ENCODE measurements around the gene FAM163B.

FAM163B gene

GRCh38 chr9:133653638-133654037, 44.4 kb upstream of the FAM163B start:
- TF ChIP-seq, protein P1, sequence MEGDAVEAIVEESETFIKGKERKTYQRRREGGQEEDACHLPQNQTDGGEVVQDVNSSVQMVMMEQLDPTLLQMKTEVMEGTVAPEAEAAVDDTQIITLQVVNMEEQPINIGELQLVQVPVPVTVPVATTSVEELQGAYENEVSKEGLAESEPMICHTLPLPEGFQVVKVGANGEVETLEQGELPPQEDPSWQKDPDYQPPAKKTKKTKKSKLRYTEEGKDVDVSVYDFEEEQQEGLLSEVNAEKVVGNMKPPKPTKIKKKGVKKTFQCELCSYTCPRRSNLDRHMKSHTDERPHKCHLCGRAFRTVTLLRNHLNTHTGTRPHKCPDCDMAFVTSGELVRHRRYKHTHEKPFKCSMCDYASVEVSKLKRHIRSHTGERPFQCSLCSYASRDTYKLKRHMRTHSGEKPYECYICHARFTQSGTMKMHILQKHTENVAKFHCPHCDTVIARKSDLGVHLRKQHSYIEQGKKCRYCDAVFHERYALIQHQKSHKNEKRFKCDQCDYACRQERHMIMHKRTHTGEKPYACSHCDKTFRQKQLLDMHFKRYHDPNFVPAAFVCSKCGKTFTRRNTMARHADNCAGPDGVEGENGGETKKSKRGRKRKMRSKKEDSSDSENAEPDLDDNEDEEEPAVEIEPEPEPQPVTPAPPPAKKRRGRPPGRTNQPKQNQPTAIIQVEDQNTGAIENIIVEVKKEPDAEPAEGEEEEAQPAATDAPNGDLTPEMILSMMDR (IDR thresholded peaks at IDR 0.05; ENCODE audit: extremely low read depth, insufficient read depth, missing control alignments), result no peak
- in situ Hi-C loops (cut with MboI; ENCODE audit: low pct_unique_long_range_greater_than_20kb, low sequenced_read_pairs, unreplicated experiment), result no loop called here
- no peak for DNase-seq (ENCODE audit: low spot score)

DNA sequence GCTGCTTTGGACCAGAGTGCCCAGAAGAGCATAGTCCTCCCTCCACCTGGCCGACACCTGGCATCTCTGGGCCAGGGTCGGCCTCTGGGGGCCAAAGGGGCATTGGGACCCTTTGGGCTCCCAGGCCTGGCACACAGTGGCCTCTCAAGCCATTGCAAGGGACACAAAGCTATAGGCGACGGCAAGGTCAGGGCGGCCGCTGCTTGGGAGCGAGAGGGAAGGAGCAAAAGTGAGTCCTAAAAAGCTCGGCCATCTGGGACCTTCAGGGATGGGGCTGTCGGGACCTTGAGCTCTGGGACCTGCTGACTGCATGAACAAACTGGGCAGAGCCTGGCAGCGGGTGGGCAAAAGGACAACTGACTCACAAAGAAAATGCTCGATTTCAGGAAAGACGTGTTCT, 40.8 kb upstream of the FAM163B start:
- no peak for DNase-seq (ENCODE audit: low spot score)
- in situ Hi-C loops (cut with MboI; ENCODE audit: low pct_unique_long_range_greater_than_20kb, low sequenced_read_pairs, unreplicated experiment), result no loop called here
- TF ChIP-seq, protein P1 (IDR thresholded peaks at IDR 0.05; ENCODE audit: extremely low read depth, insufficient read depth, missing control alignments), result no peak

GRCh38 chr9:133649194-133649593, 40.0 kb upstream of the FAM163B start:
- DNase-seq (ENCODE audit: low spot score), result no peak
- TF ChIP-seq, protein P1 (IDR thresholded peaks at IDR 0.05; ENCODE audit: extremely low read depth, insufficient read depth, missing control alignments), result no peak
- in situ Hi-C loops (cut with MboI; ENCODE audit: low pct_unique_long_range_greater_than_20kb, low sequenced_read_pairs, unreplicated experiment), result no loop called here

DNA sequence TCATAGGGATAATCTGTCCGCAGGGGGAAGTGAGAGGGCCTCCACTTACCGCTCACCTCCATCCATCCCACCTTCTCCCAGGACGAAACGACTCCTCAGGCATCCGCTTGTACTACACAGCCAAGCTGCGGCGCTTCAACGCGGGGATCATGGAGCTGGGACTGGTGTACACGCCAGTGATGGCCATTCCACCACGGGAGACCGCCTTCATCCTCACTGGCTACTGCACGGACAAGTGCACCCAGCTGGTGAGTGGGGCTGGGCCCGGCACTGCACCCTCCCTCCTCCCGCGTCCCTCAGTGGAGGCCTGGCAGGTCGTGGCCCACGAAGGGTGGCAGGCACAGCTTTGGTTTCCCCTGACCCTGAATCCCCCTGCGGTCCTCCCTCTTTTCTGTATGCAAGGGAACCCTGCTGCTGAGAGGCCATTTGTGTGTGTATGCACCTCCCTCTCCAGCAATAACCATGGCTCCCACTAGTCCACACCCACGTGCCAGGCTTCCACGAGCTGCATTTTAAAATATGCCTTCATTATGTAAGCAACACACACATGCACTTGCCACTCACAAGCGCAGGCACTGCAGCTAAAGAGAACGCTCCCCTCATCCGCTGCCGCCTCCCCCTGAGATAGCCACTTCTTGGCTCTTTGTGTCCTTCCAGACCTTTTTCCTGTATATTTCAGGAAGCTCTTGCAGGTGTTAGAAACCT, 38.7 kb upstream of the FAM163B start:
- TF ChIP-seq, protein P1 (IDR thresholded peaks at IDR 0.05; ENCODE audit: extremely low read depth, insufficient read depth, missing control alignments), result no peak
- in situ Hi-C loops (cut with MboI; ENCODE audit: low pct_unique_long_range_greater_than_20kb, low sequenced_read_pairs, unreplicated experiment), result no loop called here
- DNase-seq (ENCODE audit: low spot score), result no peak

GRCh38 chr9:133647148-133647547, 38.0 kb upstream of the FAM163B start:
- in situ Hi-C loops (cut with MboI; ENCODE audit: low pct_unique_long_range_greater_than_20kb, low sequenced_read_pairs, unreplicated experiment), result no loop called here
- TF ChIP-seq, protein P1 (IDR thresholded peaks at IDR 0.05; ENCODE audit: extremely low read depth, insufficient read depth, missing control alignments), result no peak
- DNase-seq (ENCODE audit: low spot score), result no peak

- TF ChIP-seq, protein P1 (IDR thresholded peaks at IDR 0.05; ENCODE audit: extremely low read depth, insufficient read depth, missing control alignments), result no peak
- in situ Hi-C loops (cut with MboI; ENCODE audit: low pct_unique_long_range_greater_than_20kb, low sequenced_read_pairs, unreplicated experiment), result no loop called here
- DNase-seq (ENCODE audit: low spot score), result no peak
Observed at GRCh38 chr9:133645021-133645765, 36.0 kb upstream of the FAM163B start.
